OCI-LY1 (cell line): ENCODE results near the gene GULP1.

Experiments
- EZH2 ChIP-seq: fragments of 200-600 bp; sonication (generic), shearing (Covaris generic); IDR thresholded peaks from 2 replicates; pipeline ENCODE4 v1.8.0; 2017; ENCODE audit warnings: borderline replicate concordance, mixed run types, mild to moderate bottlenecking, antibody characterized with exemption, low read length, moderate library complexity, mixed read lengths
- TF ChIP-seq, protein P1 (sequence below): fragments of 200-600 bp; sonication (generic), shearing (Covaris generic); IDR thresholded peaks from 2 replicates; pipeline ENCODE4 v1.5.1; 2017; ENCODE audit warnings: mild to moderate bottlenecking, antibody characterized with exemption, low read length, moderate library complexity, mixed read lengths

DNA sequence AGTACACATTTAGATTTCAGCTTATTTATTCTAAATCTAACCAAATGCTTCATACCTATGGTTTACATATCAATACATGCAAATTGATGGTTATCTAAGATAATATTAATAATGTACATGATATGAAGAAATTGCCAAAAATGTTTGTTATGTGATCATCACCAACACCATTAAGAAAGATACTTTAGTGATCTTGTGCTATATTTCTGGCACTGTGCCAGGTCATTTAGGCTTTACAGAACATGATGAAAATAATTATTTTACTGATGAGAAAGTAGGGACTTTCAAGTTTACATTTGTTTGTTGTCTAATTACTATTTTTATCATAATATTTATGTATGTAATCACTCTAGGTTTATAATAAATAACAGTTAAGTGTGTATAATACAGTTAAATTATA, 158.3 kb downstream of the GULP1 start:
- TF ChIP-seq EZH2, result no peak
- TF ChIP-seq, protein P1, sequence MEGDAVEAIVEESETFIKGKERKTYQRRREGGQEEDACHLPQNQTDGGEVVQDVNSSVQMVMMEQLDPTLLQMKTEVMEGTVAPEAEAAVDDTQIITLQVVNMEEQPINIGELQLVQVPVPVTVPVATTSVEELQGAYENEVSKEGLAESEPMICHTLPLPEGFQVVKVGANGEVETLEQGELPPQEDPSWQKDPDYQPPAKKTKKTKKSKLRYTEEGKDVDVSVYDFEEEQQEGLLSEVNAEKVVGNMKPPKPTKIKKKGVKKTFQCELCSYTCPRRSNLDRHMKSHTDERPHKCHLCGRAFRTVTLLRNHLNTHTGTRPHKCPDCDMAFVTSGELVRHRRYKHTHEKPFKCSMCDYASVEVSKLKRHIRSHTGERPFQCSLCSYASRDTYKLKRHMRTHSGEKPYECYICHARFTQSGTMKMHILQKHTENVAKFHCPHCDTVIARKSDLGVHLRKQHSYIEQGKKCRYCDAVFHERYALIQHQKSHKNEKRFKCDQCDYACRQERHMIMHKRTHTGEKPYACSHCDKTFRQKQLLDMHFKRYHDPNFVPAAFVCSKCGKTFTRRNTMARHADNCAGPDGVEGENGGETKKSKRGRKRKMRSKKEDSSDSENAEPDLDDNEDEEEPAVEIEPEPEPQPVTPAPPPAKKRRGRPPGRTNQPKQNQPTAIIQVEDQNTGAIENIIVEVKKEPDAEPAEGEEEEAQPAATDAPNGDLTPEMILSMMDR, result no peak
